Thyroid gland (tissue), 4 donors: ENCODE results near the gene KIR3DL1.

Experiments used
- CTCF ChIP-seq, 6 experiments: fragments of 200-600 bp in 3 of 6; fragments of 450-650 bp in 3 of 6; sonication (generic) in 3 of 6; IDR thresholded peaks; one replicate each; pipeline ENCODE4 v1.5.1; 2016 to 2019; ENCODE audit warnings: antibody characterized with exemption in 6 of 6, mild to moderate bottlenecking in 2 of 6, inconsistent platforms in 1 of 6, moderate library complexity in 1 of 6
- POLR2A ChIP-seq, 2 donors: fragments of 450-650 bp; IDR thresholded peaks; one replicate each; pipeline ENCODE4 v1.6.1; 2017; ENCODE audit warnings: antibody characterized with exemption in 2 of 2, mild to moderate bottlenecking in 2 of 2, moderate library complexity in 1 of 2

- TF ChIP-seq POLR2A (IDR thresholded peaks at IDR 0.05) (no peak), CTCF (IDR thresholded peaks at IDR 0.05) (no peak)
Measured at GRCh38 chr19:54851353-54851752, 35.1 kb downstream of the KIR3DL1 start.
